Urinary bladder (tissue), 4 donors: ENCODE data around the gene EN1. TPM values are rescaled to one million over a fixed set of nuclear protein-coding genes. Genes with fewer than 3 reads are reported as not detected.

Source experiments
- DNase-seq: peaks from one replicate; pipeline ENCODE4 v3.0.0-alpha.2; 2015; ENCODE audit errors: extremely low spot score
- H3K27ac ChIP-seq: one replicate; pipeline ENCODE4 v1.5.1; 2013; ENCODE audit warnings: low read depth, mild to moderate bottlenecking, moderate library complexity
- H3K36me3 ChIP-seq: one replicate; pipeline ENCODE4 v1.6.1; 2013; ENCODE audit warnings: mild to moderate bottlenecking, moderate library complexity; ENCODE audit not compliant: insufficient read depth
- H3K4me1 ChIP-seq: one replicate; pipeline ENCODE4 v1.6.1; 2013; ENCODE audit warnings: mild to moderate bottlenecking, moderate library complexity; ENCODE audit not compliant: insufficient read depth
- H3K4me3 ChIP-seq: one replicate; pipeline ENCODE4 v1.5.1; 2013; ENCODE audit warnings: low read depth, low read length
- whole genome bisulfite sequencing: extraction: QIAGEN DNeasy Blood & Tissue Kit; methylation state at CpG from one replicate; pipeline ENCODE4 v1.1.7; 2013; 5-methylcytosine and 5-hydroxymethylcytosine counted together
- polyA plus RNA-seq: library from polyadenylated mRNA; stranded (reverse); fragments of 200-250 nt; gene quantifications from one replicate; pipeline ENCODE4 v1.2.3, GENCODE V29; 2013
- total RNA-seq: library from RNA; depleted of rRNA; stranded (reverse); fragments of >200 nt; gene quantifications from one replicate; pipeline ENCODE4 v1.2.3, GENCODE V29; 2014
- donor health status: healthy with polysubstance abuse.
- donor health status: healthy.

EN1 gene
- total RNA-seq (not detected), polyA plus RNA-seq (not detected)

DNA sequence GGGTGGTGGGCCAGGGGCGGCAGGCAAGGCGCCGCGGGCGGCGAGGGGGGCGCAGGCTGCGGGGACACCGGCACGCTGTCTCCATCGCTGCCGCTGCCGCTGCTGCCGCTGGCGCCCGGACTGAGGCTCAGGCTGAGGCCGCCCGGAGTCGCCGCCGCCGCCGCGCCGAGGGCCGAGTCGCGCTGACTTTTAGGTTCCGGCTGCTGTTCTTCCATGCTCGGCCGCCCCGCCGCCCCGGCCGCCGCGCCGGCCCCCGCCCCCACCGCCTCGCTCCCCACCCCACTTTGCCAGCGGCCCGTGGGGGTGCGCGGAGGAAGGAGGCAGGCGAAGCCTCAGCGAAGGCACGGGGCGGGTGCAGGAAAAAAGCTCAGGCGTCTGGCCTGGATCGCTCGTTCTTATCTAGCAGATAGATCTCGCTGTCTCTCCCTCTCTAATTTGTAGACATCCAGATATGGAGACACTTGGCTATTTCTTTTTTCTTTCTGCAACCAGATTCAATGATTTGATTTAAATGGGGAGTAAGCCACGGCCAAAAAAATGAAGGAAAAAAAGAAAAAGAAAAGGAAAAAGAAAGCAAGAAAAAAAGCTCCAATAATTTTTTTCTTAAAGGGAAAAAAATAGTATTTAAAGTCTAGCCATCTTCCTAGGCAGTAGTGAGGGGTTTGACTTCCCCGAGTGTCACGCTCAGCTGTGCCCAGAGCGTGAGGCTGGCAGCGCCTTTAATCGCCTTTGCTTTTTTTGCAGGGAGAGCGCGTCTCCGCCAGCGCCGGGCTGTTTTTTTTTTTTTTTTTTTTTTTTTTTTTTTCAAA, at the start of gene EN1:
Gene EN1 (minus strand): TSS at position 696 of the 809 bp plus-strand sequence. CDS start 481 bp downstream, at position 215.
- no peak for DNase-seq
- H3K4me1 ChIP-seq, result peaks cover 3% of the 10 kb centered on the region
- 2% methylated on average over 63 of the region's 64 CpGs for WGBS
- no peaks in the 10 kb centered on the region for H3K36me3 ChIP-seq
- H3K4me3 ChIP-seq, result peak within 1 kb of the TSS; percentile 27
- H3K27ac ChIP-seq, result no peak within 1 kb of the TSS

DNA sequence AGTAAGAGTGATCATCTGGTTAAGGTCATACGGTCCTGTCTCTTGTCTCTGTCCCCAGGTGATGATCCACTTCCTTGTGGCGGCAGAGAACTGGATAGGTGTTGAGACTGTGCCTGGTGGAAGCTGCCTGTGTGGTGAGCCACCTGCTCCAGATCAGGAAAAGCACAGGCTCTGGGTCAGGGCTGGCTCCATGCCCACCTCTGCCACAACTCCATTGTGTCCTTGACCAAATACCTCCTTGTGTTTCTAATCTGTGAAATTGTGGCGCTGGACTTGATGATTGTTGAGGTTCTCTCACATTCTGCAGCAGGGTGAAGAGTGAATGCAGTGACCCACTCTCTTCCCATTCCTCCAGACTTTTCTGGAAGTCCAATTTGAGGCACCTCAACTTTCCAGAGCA, 45.7 kb upstream of the EN1 start:
- WGBS, result 86% methylated on average over 3 of the region's 3 CpGs
- no peaks in the 10 kb centered on the region for H3K36me3 ChIP-seq
- no peak overlapping the region for H3K4me3 ChIP-seq
- H3K4me1 ChIP-seq, result no peaks in the 10 kb centered on the region
- DNase-seq, result no peak
- H3K27ac ChIP-seq, result no peak overlapping the region

DNA sequence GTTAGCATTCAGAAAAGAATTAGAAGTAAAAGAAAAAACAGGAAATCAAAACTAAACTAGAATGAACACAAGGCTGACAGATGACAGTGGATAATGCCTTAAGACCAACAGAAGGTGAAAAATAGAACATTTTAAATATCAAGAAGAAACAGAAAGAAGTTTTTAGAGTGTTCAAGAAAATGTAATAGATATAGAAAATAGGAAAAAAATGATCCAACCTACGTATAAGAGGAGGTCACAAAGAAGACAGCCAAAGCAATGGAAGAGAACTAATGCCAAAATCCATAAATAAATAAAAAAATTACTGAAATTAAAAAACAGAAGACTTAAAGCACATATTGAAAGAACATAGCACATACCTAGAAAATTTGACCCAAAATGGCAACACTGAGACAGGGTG, 42.5 kb upstream of the EN1 start:
- Histone ChIP-seq H3K27ac (no peak overlapping the region), H3K4me1 (no peaks in the 10 kb centered on the region), H3K4me3 (no peak overlapping the region), H3K36me3 (no peaks in the 10 kb centered on the region)
- 75% methylated on average over 1 of the region's 1 CpG for WGBS
- DNase-seq, result no peak

DNA sequence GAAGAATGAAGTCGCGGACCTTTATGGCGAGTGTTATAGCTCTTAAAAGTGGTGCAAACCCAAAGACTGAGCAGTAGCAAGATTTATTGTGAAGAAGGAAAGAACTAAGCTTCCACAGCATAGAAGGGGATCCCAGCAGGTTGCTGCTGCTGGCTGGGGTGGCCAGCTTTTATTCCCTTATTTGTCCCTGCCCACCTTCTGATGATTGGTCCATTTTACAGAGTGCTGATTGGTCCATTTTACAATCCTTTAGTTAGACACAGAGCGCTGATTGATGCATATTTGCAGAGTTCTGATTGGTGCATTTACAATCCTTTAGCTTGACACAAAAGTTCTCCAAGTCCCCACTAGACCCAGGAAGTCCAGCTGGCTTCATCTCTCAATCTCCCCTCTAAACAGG, 36.3 kb upstream of the EN1 start:
- WGBS, result 78% methylated on average over 4 of the region's 4 CpGs
- no peak overlapping the region for H3K4me3 ChIP-seq
- no peak for DNase-seq
- H3K27ac ChIP-seq, result no peak overlapping the region
- H3K4me1 ChIP-seq, result no peaks in the 10 kb centered on the region
- H3K36me3 ChIP-seq, result no peaks in the 10 kb centered on the region

DNA sequence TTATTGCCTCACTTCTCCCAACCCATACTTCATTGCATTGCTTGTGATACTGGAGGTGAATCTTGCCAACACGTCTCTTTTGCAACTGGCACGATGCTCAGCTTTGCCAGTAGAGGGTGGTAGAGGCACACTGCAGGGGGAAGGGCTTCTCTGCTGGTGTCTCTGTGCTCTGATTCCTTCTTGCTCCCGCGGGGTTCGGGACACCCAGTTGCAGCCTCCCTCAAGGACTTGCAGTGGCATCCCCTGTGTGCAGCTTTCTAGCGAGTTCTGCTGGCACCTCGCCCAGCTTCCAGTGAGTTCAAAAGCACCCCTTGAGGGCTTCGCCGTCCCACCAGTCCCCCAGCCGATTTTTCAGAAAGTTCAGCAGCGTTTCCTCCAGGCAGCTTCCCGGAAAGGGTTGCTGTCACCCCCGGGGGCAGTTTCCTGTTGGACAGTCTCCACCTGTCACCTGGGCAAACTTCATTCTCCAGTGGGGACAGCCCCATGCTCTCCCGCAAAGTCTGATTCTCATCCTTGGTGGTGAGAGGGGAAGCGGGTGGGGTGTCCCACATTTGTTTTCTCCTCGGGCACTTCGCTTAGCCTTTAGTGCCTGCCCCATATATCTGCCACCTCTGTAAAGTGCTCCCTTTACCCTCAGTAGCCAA, 35.4 kb upstream of the EN1 start:
- 22% methylated on average over 17 of the region's 17 CpGs for WGBS
- no peak for DNase-seq
- Histone ChIP-seq H3K36me3 (no peaks in the 10 kb centered on the region), H3K27ac (no peak overlapping the region), H3K4me1 (no peaks in the 10 kb centered on the region), H3K4me3 (no peak overlapping the region)

DNA sequence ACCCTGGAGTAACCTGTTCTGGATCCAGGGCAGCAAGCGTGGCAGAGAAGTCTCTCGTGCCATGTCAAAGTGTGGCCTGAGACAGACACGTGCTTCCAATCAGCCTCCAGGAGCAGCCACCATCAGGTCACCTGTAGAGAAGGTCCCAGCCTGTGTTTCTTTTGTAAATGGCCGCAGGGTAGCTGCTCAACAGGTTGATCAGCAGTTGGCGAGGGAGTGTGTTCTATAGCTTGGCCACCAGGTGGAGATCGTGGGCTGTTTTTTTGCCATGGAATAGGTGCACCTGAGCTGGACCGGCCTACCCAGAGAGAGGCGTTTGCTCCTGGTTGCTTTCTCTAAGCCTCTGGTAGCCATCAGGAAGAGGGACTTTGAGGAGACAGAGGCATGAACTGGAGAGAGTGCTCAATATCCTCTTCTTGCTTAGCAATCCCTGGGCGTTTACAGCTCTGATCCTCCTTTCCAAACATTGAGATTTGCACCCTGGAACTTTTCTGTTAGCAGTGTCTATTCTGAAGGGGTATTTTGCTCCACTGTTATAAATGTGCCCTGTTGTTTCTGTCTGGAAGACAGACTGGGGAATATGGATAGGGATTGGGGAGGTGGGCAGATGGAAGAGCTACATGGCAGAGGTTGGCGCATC, 34.2 kb upstream of the EN1 start:
- Histone ChIP-seq H3K36me3 (no peaks in the 10 kb centered on the region), H3K4me3 (no peak overlapping the region), H3K4me1 (no peaks in the 10 kb centered on the region), H3K27ac (no peak overlapping the region)
- DNase-seq, result no peak
- 18% methylated on average over 10 of the region's 10 CpGs for WGBS

DNA sequence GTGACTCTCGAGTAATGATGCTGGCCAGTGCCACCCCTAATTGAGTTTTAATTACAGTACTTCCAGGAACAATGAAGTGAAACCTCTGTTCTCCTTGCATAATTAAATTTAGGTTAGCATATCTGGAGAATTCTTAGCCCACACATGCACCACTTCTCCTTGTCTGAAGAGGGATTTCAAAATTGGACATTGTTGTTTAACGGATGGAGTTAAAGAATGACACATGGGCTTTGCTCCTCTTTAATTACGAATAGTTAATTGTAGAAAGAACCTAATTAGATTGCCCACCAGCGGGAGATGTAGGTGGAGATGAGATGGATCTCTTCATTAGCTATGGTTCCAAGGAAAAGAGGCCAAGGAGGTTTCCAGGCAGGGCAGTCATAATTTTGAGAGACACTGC, 33.1 kb upstream of the EN1 start:
- Histone ChIP-seq H3K4me3 (no peak overlapping the region), H3K4me1 (no peaks in the 10 kb centered on the region), H3K36me3 (no peaks in the 10 kb centered on the region), H3K27ac (no peak overlapping the region)
- DNase-seq, result no peak
- 73% methylated on average over 4 of the region's 4 CpGs for WGBS

DNA sequence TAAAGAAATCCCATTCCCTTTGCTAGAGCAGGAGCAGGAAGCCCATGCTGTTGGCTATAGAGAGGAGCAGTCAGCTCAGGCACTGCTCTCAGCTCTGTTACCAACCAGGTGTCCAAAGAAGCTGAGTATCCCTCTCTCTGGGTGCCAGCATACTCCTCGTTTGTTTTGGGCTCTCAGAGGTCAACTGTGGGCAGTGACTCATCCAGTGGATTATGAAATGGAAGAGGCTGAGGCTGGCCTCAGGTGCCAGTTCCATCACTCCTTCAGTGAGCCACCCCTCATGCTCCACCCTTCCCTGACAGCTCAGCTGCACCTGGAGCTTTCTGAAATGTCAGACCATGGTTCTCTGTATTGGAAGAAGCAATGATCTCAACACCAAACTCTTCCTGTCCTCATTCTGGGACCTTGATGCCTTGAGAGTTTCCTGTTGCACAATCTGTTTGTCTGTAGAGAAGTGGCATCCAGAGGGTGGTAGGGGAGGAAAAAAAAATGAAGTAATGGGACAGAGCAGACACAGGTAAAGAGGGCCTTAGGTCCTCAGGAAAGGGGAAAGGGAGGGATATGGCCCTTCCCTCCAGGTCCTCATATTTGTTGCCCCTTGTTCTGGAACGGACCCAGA, 31.2 kb upstream of the EN1 start:
- DNase-seq, result no peak

DNA sequence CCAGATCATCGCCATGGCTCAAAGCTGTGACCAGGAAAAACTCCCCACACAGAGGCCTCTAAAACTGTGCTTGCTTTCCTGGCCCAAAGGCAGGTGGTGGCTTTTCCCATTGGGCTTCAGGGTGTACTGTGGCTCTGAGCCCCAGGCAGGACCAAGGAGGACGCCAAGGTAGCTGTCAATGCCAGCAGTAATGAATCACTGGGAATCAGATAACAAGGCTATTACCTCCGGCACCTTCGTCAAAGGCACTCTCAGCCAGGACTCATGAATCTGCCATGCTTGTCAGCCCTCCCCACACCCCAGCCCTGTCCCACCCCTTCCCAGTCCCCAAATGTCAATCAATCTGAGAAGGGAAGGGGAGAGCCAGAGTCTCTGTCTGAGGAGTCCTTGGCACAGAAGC, 27.9 kb upstream of the EN1 start:
- DNase-seq, result no peak
- Histone ChIP-seq H3K36me3 (no peaks in the 10 kb centered on the region), H3K27ac (no peak overlapping the region), H3K4me3 (no peak overlapping the region), H3K4me1 (no peaks in the 10 kb centered on the region)
- WGBS, result 30% methylated on average over 4 of the region's 4 CpGs

More for the DNA sequence above, 31.2 kb upstream of the EN1 start:
- Histone ChIP-seq H3K4me1 (no peaks in the 10 kb centered on the region), H3K4me3 (no peak overlapping the region), H3K36me3 (no peaks in the 10 kb centered on the region), H3K27ac (no peak overlapping the region)
- 47% methylated on average over 2 of the region's 2 CpGs for WGBS

DNA sequence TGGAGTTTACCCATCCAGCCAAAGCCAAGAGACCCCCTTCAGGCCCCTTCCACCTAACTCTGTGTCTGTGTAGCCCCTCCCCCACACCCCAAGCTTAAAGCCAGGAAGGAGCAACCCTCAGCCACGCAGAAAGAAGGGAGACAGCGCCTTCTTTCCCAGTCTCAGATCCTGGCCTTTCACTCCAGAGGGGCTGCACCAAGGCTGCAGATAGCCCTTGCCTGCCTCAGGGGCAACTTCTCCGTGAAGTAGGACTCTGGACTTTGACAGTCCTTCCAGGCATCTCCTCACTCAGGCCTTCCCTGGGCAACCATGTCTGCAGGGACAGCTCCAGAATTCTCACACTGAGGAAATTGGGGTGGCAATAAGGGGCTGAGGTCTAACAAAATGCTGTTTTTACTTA, 26.9 kb upstream of the EN1 start:
- DNase-seq, result no peak
- H3K4me3 ChIP-seq, result no peak overlapping the region
- no peaks in the 10 kb centered on the region for H3K4me1 ChIP-seq
- no peak overlapping the region for H3K27ac ChIP-seq
- 65% methylated on average over 3 of the region's 3 CpGs for WGBS
- H3K36me3 ChIP-seq, result no peaks in the 10 kb centered on the region

DNA sequence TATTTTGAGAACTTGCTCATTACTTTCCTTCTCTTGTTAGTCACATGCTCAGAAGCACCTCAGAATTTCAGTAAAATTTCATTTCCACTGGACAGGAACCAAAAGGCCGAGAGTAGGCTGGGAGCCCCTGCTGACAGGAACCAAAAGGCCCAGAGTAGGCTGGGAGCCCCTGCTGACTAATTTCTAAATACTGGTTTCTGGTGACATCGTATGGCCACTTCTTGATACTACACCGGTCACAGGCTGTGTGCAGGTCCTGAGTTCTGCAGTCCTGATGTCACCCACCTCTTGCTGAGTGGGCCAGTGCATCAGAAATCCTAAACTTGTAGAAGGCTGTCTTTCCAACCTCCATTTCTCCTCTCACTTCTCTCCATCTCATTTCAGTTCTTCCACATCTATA, 17.7 kb upstream of the EN1 start:
- no peaks in the 10 kb centered on the region for H3K4me1 ChIP-seq
- no peak overlapping the region for H3K4me3 ChIP-seq
- no peak for DNase-seq
- 5% methylated on average over 3 of the region's 3 CpGs for WGBS
- no peaks in the 10 kb centered on the region for H3K36me3 ChIP-seq
- no peak overlapping the region for H3K27ac ChIP-seq

DNA sequence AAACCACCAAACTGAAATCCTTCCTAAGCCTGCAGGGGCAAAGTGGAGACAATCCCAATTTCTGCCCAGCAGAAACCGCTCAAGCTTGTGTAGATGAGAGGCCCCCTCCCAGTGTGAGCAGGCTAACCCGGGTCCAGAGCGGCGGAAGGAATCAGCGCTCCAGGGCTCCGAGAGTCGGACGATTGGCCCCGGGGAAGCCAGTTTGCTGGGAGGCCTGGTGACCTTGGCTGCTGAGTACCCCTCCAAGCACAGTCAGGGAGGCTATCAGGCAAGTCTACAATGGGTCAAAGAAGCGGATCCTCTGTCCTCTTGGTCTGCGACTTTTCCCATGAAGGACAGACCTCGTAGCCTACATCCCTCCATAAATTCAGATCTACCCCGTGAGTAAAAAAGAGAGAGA, 16.8 kb upstream of the EN1 start:
- no peak overlapping the region for H3K4me3 ChIP-seq
- DNase-seq, result no peak
- 82% methylated on average over 13 of the region's 13 CpGs for WGBS
- no peaks in the 10 kb centered on the region for H3K4me1 ChIP-seq
- no peaks in the 10 kb centered on the region for H3K36me3 ChIP-seq
- no peak overlapping the region for H3K27ac ChIP-seq

DNA sequence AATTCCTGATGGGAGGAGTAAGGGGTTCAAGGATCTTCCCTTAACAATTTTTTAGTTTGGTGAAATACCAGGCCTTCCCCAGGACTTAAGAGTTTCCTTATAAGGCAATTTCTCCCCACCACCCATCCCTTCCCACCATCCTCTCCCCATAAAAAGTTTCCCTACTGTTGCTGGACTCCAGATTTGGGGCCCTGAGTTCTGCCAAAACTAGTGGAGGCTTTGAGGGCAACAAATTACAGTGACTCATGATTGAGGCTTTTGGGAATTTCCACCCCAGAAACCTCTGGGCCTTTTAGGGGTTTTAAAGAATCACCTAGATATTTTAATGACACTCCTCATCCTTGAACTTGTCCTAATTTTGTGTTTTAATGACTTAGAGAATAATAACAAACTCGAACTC, 14.3 kb upstream of the EN1 start:
- H3K4me3 ChIP-seq, result no peak overlapping the region
- WGBS, result 47% methylated on average over 1 of the region's 1 CpG
- H3K36me3 ChIP-seq, result no peaks in the 10 kb centered on the region
- no peaks in the 10 kb centered on the region for H3K4me1 ChIP-seq
- H3K27ac ChIP-seq, result no peak overlapping the region
- no peak for DNase-seq

DNA sequence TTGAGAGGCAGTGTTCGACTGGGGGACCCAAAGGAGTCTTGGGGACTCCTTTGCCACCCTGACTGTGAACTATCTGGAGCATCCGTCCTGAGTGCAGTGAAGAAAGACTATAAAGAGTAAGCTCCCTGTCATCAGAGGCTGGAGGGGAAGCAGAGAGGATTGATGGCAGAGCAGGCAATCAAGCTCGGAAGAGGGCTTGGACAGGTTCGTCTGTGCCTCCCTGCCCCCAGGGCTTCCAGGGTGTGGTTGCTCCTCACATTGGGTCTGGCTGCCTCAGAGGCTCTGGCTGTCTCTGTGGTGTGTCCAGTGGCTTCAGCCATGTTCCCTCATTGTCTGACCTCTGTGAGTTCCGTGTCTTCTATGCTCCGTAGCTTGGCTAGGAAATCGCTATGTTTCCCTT, 13.8 kb upstream of the EN1 start:
- WGBS, result 57% methylated on average over 7 of the region's 7 CpGs
- Histone ChIP-seq H3K36me3 (no peaks in the 10 kb centered on the region), H3K4me1 (no peaks in the 10 kb centered on the region), H3K4me3 (no peak overlapping the region), H3K27ac (no peak overlapping the region)
- DNase-seq, result no peak
